CD14-positive monocyte (primary cell): ENCODE data around the gene VSIR. TPM values are rescaled to one million over a fixed set of nuclear protein-coding genes. Genes with fewer than 3 reads are reported as not detected.

ENCODE experiments used
- DNase-seq, 3 donors: peaks; one replicate each; pipeline ENCODE4 v3.0.0-alpha.2; 2011 to 2022
- H2AFZ ChIP-seq: 2 replicates; pipeline ENCODE4 v1.6.0; 2012; ENCODE audit warnings: mild to moderate bottlenecking, low read depth, low read length, inconsistent platforms; ENCODE audit not compliant: insufficient read depth, poor library complexity, severe bottlenecking
- H3K27ac ChIP-seq, 2 donors: 1 replicate in 1 of 2; 2 replicates in 1 of 2; pipeline ENCODE4 v1.5.1; 2012 to 2013; ENCODE audit warnings: low read length in 2 of 2, control low read depth in 1 of 2, inconsistent platforms in 1 of 2, low read depth in 1 of 2, mild to moderate bottlenecking in 1 of 2
- H3K27me3 ChIP-seq, 2 donors: one replicate each; pipeline versions ENCODE4 v1.6.0 to v1.6.1; 2011 to 2013; ENCODE audit warnings: low read length in 2 of 2; ENCODE audit not compliant: control insufficient read depth in 2 of 2, insufficient read depth in 2 of 2
- H3K36me3 ChIP-seq, 2 donors: replicated peaks in 1 of 2; 1 replicate in 1 of 2; 2 replicates in 1 of 2; pipeline versions ENCODE4 v1.5.1 to v1.6.1; 2012 to 2013; ENCODE audit warnings: low read length in 2 of 2, control low read depth in 1 of 2, inconsistent platforms in 1 of 2, mild to moderate bottlenecking in 1 of 2; ENCODE audit not compliant: insufficient read depth in 2 of 2, control insufficient read depth in 1 of 2
- H3K4me1 ChIP-seq, 2 donors: 1 replicate in 1 of 2; 2 replicates in 1 of 2; pipeline versions ENCODE4 v1.5.1 to v1.6.1; 2012 to 2013; ENCODE audit warnings: low read length in 2 of 2, control low read depth in 1 of 2, inconsistent platforms in 1 of 2, mild to moderate bottlenecking in 1 of 2, moderate library complexity in 1 of 2; ENCODE audit not compliant: insufficient read depth in 2 of 2, control insufficient read depth in 1 of 2
- H3K4me2 ChIP-seq: replicated peaks from 2 replicates; pipeline ENCODE3; 2012; ENCODE audit warnings: low read length, moderate library complexity, mild to moderate bottlenecking; ENCODE audit not compliant: poor library complexity, severe bottlenecking; ENCODE audit errors: extremely low read depth
- H3K4me3 ChIP-seq, 3 experiments: fragments of 200-600 bp in 1 of 3; sonication (generic) in 1 of 3; replicated peaks in 1 of 3; 1 replicate in 2 of 3; 2 replicates in 1 of 3; pipeline ENCODE4 v1.5.1; 2011 to 2013; ENCODE audit warnings: low read length in 3 of 3, mild to moderate bottlenecking in 3 of 3, control low read depth in 2 of 3, low read depth in 2 of 3, inconsistent platforms in 1 of 3, moderate library complexity in 1 of 3
- H3K79me2 ChIP-seq: 2 replicates; pipeline ENCODE4 v1.6.0; 2012; ENCODE audit warnings: mild to moderate bottlenecking, control low read depth, inconsistent platforms, low read length, moderate library complexity; ENCODE audit not compliant: insufficient read depth
- H3K9ac ChIP-seq: 2 replicates; pipeline ENCODE4 v1.6.0; 2017; ENCODE audit warnings: low read length, mild to moderate bottlenecking; ENCODE audit not compliant: insufficient read depth, poor library complexity, severe bottlenecking
- H3K9me3 ChIP-seq, 2 donors: replicated peaks in 1 of 2; 1 replicate in 1 of 2; 2 replicates in 1 of 2; pipeline versions ENCODE4 v1.5.1 to v1.6.1; 2012 to 2013; ENCODE audit warnings: low read length in 2 of 2, control low read depth in 1 of 2; ENCODE audit not compliant: control insufficient read depth in 1 of 2, insufficient read depth in 1 of 2
- H4K20me1 ChIP-seq: 2 replicates; pipeline ENCODE4 v1.6.0; 2012; ENCODE audit warnings: mild to moderate bottlenecking, low read length, control low read depth, moderate library complexity; ENCODE audit not compliant: insufficient read depth
- H3K27ac Mint-ChIP-seq, 7 donors: one replicate each; pipeline ENCODE4 v1.8.0; 2020; ENCODE audit warnings: mild to moderate bottlenecking in 7 of 7, mixed read lengths in 7 of 7, moderate library complexity in 6 of 7, inconsistent platforms in 2 of 7
- H3K27me3 Mint-ChIP-seq, 3 donors: one replicate each; pipeline ENCODE4 v1.8.0; 2021 to 2022; ENCODE audit warnings: low read depth in 3 of 3, mild to moderate bottlenecking in 3 of 3, mixed read lengths in 3 of 3, moderate library complexity in 3 of 3, inconsistent platforms in 1 of 3
- H3K36me3 Mint-ChIP-seq, 2 donors: one replicate each; pipeline ENCODE4 v1.8.0; 2020; ENCODE audit warnings: mixed read lengths in 2 of 2, inconsistent platforms in 1 of 2, mild to moderate bottlenecking in 1 of 2
- H3K4me1 Mint-ChIP-seq: one replicate; pipeline ENCODE4 v1.8.0; 2020; ENCODE audit warnings: mild to moderate bottlenecking, mixed read lengths
- H3K4me3 Mint-ChIP-seq, 2 donors: one replicate each; pipeline ENCODE4 v1.8.0; 2020; ENCODE audit warnings: mild to moderate bottlenecking in 2 of 2, mixed read lengths in 2 of 2, moderate library complexity in 1 of 2
- H3K9me3 Mint-ChIP-seq, 7 donors: one replicate each; pipeline ENCODE4 v1.8.0; 2020 to 2022; ENCODE audit warnings: mixed read lengths in 7 of 7, mild to moderate bottlenecking in 6 of 7, moderate library complexity in 6 of 7, inconsistent platforms in 2 of 7
- WGBS: methylation state at CpG from one replicate; pipeline ENCODE4 v1.1.5; 2013; ENCODE audit warnings: missing lambda C conversion rate; ENCODE audit not compliant: insufficient coverage; 5-methylcytosine and 5-hydroxymethylcytosine counted together
- intact Hi-C, 2 donors: fragments of 100-400 bp; cut with micrococcal nuclease; formaldehyde crosslinking; loops; one replicate each; pipeline versions ENCODE4 v1.15.0 to v1.15.1; 2023
- polyA plus RNA-seq, 3 donors: library from polyadenylated mRNA; depleted of rRNA in 1 of 3; unstranded in 2 of 3; stranded (reverse) in 1 of 3; fragments of 300-500 nt in 2 of 3; fragments of >200 nt in 1 of 3; fragmentation: Illumina TruSeq in 2 of 3; gene quantifications; 1 replicate in 2 of 3; 2 replicates in 1 of 3; pipeline ENCODE4 v1.2.3, GENCODE V29; 2012 to 2021
- TF ChIP-seq, protein P1 (sequence below): fragments of 200-600 bp; IDR thresholded peaks from one replicate; pipeline ENCODE4 v1.8.0; 2022; ENCODE audit warnings: antibody characterized with exemption, mild to moderate bottlenecking

The VSIR gene
- polyA plus RNA-seq, 3 donors, result 635 to 1,133 (median 801) TPM

DNA sequence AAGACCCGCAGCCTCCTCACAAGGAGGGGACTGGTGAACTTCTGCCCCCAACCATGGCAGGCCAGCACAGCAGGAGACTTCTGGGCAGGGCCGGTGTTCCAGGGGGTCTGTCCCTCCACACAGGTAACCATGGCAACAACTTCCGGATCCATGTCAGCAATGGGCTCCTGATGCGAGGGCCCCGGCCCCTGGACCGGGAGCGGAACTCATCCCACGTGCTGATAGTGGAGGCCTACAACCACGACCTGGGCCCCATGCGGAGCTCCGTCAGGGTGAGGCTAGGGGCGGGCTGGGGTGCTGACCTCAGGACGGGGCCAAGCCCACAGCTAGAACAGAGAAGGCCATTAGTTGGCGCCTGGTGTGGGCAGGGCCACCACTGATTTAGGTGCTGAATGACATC is 48.1 kb downstream of the VSIR start:
- H3K4me3 Mint-ChIP-seq, result no peak overlapping the region
- peaks cover 20 to 30% of the 10 kb centered on the region in 2 donors for H3K36me3 Mint-ChIP-seq
- peaks cover 59 to 82% of the 10 kb centered on the region in 2 donors for H3K4me1 ChIP-seq
- peaks cover 6% of the 10 kb centered on the region for H4K20me1 ChIP-seq
- TF ChIP-seq, protein P1, sequence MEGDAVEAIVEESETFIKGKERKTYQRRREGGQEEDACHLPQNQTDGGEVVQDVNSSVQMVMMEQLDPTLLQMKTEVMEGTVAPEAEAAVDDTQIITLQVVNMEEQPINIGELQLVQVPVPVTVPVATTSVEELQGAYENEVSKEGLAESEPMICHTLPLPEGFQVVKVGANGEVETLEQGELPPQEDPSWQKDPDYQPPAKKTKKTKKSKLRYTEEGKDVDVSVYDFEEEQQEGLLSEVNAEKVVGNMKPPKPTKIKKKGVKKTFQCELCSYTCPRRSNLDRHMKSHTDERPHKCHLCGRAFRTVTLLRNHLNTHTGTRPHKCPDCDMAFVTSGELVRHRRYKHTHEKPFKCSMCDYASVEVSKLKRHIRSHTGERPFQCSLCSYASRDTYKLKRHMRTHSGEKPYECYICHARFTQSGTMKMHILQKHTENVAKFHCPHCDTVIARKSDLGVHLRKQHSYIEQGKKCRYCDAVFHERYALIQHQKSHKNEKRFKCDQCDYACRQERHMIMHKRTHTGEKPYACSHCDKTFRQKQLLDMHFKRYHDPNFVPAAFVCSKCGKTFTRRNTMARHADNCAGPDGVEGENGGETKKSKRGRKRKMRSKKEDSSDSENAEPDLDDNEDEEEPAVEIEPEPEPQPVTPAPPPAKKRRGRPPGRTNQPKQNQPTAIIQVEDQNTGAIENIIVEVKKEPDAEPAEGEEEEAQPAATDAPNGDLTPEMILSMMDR, result no peak
- no peak overlapping the region for H2AFZ ChIP-seq
- H3K4me2 ChIP-seq, result peak overlapping the region; percentile 51
- peak overlapping the region; percentile 15 for H3K9ac ChIP-seq
- H3K4me3 ChIP-seq, result peak overlapping the region in 1 of 3 experiments; percentile 54
- intact Hi-C loops, result loop anchor here in 1 of 2 donors (5.0 kb wide), 2 partner anchors 42 to 87 kb away; no protein-coding TSS in a partner anchor
- 94% methylated on average over 14 of the region's 14 CpGs for WGBS
- H3K36me3 ChIP-seq, result no peaks in the 10 kb centered on the region
- H3K27ac ChIP-seq, result peak overlapping the region in 1 of 2 donors; percentile 94
- H3K79me2 ChIP-seq, result peaks cover 21% of the 10 kb centered on the region
- DNase-seq, result no peak
- no peaks in the 10 kb centered on the region for H3K9me3 ChIP-seq
- peaks cover 0 to 3% (median 0%) of the 10 kb centered on the region in 7 donors for H3K9me3 Mint-ChIP-seq
- peaks cover 95% of the 10 kb centered on the region for H3K4me1 Mint-ChIP-seq
- peaks cover 0 to 4% (median 0%) of the 10 kb centered on the region in 3 donors for H3K27me3 Mint-ChIP-seq
- H3K27me3 ChIP-seq, result no peaks in the 10 kb centered on the region
- peak overlapping the region in 1 of 7 donors; percentile 11 for H3K27ac Mint-ChIP-seq

DNA sequence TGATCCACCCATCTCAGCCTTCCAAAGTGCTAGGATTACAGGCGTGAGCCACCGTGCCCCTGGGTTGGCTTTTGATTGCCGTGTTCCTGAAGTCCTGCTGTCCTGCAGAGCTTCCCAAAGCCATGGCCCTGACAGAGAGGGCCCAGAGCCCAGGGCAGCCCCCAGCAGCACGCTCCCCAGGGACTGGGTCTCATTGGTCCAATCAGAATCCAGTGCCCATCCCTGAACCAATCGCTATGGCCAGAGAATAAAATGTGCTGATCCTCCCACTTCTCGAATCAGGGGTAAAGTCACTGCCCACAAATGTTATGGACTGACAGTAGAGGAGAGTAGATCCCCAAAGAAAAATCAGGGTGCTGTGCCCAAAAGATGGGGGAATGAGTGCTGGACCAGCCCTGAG is 48.8 kb downstream of the VSIR start:
- H3K4me3 Mint-ChIP-seq, result no peak overlapping the region

More for the DNA sequence above, 48.8 kb downstream of the VSIR start:
- no peak overlapping the region for H3K4me3 ChIP-seq
- peaks cover 96% of the 10 kb centered on the region for H3K4me1 Mint-ChIP-seq
- H3K27ac ChIP-seq, result peak overlapping the region in 1 of 2 donors; percentile 94
- H3K4me2 ChIP-seq, result no peak overlapping the region
- intact Hi-C loops, result no loop called here
- H3K27me3 ChIP-seq, result no peaks in the 10 kb centered on the region
- no peak for DNase-seq
- peaks cover 13% of the 10 kb centered on the region for H4K20me1 ChIP-seq
- H3K79me2 ChIP-seq, result peaks cover 19% of the 10 kb centered on the region
- H3K4me1 ChIP-seq, result peaks cover 57 to 82% of the 10 kb centered on the region in 2 donors
- H2AFZ ChIP-seq, result no peak overlapping the region
- WGBS, result 100% methylated on average over 5 of the region's 6 CpGs
- peaks cover 0 to 4% (median 0%) of the 10 kb centered on the region in 3 donors for H3K27me3 Mint-ChIP-seq
- peak overlapping the region in 2 of 7 donors; percentile 4 to 37 for H3K27ac Mint-ChIP-seq
- TF ChIP-seq, protein P1, result no peak
- peaks cover 20 to 30% of the 10 kb centered on the region in 2 donors for H3K36me3 Mint-ChIP-seq
- peaks cover 0 to 3% (median 0%) of the 10 kb centered on the region in 7 donors for H3K9me3 Mint-ChIP-seq
- H3K36me3 ChIP-seq, result no peaks in the 10 kb centered on the region
- no peak overlapping the region for H3K9ac ChIP-seq
- H3K9me3 ChIP-seq, result no peaks in the 10 kb centered on the region
